Fibroblast of skin of left biceps (primary cell): ENCODE measurements around the gene SLIT1.

Experiments used
- DNase-seq, 2 experiments: peaks; one replicate each; pipeline ENCODE4 v3.0.0-alpha.2; 2013; ENCODE audit warnings: low read depth in 2 of 2

The SLIT1 gene

DNA sequence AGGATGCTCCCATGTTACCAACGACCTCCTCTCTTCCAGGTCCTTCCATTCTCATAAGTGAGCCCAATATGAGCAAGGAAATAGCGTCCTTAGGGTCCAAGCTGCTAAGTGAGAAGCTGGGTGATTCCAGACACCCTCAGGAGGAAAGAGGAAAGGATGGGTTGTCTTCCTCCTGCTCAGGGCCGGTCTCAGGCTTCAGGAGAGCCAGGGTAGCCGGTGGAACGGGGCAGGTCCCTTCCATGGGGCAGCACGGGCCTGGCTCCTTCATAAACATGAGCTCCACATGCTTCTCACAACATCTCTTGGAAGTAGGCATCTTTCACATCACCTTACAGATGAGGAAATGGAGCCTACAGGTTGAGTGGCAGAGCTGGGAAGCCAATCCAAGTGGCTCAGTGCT lies 12.7 kb downstream of the SLIT1 start:
- DNase-seq: no peak

DNA sequence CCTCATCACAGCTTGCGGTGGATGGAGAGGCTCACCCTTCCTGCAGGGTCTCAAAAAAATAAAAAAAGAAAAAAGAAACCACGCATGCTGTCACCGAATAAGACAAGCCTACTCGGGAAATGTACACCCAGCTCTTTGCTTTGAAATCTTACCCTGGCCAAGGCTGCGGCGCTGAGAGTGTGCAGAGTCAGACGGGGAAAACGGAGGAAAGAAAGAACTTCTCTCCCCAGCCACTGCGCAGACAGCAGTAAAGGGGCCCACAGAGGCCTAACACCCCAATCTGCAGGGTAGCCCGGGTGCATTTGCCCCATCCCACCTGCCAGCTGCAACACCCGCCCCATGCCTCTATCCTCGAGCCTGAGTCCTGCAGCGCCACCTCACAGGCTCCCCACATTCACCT lies 14.8 kb downstream of the SLIT1 start:
- DNase-seq: no peak

DNA sequence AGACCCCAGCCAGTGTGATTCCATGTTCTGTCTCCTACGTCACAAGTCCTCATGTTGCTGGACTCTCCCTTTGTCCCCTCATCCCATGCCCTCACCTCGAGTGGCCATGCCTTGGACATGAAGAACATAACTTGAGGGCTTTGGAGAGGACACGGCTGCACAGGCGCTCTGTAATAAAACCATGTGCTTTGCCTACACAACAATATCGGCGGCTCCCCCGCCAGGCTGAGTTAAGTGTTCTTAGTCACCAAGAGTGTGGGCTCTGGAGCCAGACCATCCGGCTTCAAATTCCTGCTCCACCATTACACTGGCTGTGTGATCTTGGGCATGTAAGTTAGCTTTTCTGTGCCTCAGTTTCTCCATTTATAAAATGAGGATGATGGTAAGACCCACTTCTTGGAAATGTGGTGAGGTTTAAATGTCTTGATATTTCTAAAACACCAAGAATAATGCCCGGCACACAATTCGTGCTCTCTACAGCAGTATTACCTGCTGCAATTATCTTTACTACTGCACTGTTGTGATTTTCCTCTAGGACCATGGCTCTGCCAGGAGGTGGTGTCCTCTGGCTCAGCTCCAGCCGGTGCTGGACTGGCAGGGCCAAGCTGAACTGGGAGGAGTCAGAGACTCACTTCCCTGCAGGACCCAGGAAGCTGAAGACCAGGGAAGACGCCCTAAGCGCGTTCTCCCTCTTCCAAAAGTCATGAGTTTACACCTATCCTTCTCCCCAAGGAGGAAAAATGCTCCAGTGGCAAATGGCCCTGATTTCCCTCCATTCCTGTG lies 15.7 kb downstream of the SLIT1 start:
- no peak for DNase-seq

DNA sequence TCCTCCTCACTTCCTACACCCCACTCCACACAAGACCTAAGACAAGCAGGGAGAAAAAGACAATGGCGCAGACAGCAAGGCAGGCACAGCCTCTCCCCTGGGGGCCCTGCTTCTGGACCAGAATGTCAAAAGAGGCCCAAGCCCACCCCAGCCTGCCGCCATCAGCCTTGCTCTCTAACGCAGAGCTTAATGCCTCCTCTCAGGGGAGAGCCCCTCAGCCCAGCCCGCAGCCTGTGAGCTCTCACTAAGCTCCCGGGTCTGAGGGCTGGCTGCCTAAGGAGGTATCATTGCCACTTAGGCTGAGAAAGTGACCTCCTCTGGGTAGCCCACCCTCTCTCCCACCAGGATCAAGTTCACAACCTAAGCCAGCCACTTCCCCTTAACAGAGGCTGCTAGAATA lies 16.7 kb downstream of the SLIT1 start:
- DNase-seq: no peak

DNA sequence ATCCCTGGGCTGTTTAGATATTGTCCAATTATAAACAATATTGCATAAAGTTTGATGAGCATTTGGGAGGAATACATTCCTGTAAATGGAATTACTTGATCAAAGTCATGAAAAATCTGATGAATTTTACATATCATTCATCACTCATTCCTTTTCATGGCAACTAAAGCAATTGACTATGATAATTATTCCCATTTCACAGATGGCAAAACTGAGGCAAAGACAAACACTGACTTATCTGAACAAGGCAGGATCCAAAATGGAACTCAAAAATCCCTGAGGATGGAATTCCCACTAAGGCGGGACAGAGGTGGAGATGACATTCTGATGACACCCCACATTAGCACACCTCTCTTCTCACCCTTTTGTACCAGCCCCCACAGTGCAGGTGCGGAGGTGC lies 17.1 kb downstream of the SLIT1 start:
- DNase-seq: no peak

DNA sequence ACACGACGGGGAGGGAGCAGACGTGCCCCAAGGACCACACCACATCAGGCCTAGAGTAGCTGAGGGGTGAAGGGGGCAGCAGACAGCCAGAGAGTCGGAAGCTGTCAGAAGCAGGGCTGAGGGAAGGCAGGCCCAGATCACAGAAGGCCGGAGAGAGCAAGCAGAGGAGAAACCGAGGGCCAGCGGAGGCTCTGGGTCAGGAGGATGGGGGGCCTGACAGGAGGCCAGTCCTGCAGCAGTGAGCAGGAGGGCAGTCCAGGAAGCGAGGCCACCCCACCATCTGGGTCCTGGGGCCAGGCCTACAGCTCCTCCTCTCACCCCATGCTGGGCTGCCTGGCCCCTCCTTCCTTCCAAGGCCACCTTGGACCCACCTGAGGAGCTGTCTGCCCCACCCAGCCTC lies 20.3 kb downstream of the SLIT1 start:
- DNase-seq: no peak

DNA sequence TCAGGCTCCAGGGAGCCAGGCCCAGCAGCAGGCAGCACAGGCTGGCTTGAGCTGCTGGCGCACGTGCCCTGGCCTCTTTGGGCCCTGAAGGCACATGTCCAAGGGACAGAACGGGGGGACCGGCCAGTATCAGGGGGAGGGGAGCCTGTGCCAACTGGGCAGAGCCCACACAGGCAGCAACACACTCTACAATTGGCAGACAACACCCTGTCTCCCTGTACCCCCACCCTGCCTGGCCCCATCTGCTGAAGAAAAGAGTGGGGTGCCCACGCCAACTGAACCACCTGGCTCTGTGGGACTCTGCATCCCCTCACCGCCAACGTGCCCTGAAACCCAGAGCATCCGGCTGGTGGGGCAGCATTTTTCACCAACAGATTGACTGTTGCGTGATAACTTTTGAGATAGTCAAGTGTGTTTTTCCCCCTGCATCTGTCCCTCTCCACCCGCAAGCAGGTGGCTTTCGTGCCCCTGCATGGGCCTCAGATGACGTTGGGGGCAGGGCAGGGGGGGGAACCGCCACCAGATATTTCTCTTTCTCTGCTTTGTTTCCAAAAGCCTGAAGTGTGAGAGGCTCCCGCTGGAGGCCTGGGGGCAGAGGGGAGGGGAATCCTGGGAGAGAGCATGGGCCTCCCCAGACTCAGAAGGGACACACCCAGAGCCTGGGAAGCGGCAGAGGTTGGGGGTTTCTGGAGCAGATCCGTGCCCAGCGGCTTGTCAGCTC lies 21.8 kb downstream of the SLIT1 start:
- no peak for DNase-seq

DNA sequence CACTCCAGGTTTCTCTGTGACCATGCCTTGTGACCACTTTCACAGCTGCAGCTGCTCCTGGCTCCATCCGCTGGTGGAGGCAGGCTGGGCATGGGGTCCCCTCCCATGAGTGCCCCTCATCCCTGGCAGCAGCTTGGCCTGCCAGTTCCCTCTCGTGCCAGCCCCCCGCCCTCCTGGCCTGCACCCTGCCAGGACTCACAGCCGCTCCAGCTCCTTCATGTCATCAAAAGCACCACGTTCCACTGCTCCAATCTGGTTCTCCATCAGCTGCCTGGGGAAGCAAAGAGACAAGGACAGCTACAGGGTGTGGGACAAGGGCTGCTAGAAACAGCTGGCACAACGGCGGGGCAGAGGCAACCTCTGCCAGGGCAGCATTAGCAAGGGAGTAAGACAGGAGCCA lies 22.6 kb downstream of the SLIT1 start:
- DNase-seq: no peak

DNA sequence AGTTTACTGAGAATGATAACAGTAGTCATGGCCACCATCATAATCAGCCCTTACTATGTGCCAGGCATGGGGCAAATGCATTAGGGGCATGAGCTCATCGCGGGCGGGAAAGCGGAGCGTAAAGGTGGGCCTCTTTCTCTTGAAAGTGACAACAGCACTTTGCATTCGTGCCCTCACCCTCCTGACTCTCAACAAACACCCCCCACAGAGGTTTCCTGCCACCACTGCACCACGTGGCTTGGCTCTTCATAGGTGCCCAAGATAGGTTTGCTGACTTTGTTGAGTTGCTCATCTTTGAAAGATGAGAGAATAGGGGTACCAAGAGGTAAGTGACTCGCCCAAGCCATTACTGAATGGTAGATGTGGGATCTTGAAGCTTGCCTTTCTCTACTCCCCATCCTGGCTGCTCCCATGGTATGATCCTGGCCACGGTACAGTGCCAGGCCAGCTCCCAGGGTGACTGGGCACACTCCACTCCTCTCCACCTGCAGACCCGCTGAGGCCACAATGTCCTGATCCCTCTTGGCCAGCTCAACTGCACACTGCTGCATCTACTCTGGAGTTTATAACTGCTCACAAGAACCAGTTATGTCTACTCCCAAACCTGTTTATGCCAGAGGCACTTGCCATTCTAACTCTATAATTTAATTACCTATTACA lies 26.0 kb downstream of the SLIT1 start:
- no peak for DNase-seq

DNA sequence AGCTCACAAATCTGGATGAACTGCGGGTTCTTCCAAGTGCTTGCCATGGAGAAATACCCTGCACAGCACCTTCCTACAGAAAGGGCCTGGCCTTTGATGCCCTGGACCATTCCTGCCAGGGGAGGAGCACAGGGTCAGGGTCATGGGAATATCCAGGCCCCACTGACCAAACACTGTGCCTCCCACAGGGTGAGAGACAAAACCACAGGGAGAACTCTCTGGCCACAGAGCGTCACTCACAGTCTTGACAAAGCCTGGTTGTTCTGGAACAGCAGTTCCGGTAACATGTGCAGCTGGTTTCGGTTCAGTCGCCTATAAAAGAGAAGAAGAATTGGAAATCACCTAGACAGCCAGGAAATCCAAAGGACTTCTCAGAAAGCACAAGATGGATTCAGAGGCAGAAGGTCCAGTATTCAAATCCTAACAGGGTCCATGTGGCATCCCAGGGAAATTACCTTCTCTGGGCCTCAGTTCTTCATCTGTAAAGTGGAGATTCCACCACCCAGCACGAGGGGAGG lies 28.1 kb downstream of the SLIT1 start:
- DNase-seq: no peak

DNA sequence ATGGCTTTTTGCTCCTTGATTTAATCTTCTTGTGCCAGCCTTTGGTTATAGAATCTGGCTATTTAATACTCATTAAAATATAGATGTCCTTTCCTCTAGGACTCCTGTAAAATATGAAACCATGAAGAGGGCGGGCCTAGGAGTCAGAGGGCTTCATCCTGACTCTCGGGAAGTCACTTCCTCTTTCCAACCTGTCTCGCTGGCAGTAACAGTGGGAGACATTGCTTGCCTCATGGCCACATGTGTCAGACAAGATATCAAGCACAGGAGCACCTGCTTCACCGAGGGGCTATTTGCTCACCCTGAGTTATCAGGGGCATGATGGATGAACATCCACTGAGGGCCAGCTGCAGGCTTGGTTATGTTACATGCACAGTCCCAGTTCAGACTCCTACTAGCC lies 31.0 kb downstream of the SLIT1 start:
- DNase-seq: no peak

DNA sequence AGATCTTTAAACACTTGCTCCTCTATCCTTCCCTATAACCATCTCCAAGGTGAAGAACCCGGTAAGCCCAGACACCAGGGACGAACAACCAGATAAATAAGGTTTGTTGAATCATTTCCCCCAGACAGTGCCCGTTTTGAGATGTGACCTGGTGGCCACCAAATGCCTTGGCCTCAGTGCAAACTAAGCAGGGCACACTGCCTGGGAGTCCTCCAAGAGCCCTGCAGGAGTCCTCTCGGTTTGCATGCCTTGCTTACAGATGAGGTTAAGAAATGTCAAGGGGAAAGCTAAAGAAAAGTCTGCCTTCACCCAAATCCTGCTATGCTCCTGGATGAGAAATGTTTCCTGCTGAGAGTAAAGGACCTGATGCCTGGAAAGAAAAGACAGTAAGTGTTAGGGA lies 31.6 kb downstream of the SLIT1 start:
- DNase-seq: no peak

DNA sequence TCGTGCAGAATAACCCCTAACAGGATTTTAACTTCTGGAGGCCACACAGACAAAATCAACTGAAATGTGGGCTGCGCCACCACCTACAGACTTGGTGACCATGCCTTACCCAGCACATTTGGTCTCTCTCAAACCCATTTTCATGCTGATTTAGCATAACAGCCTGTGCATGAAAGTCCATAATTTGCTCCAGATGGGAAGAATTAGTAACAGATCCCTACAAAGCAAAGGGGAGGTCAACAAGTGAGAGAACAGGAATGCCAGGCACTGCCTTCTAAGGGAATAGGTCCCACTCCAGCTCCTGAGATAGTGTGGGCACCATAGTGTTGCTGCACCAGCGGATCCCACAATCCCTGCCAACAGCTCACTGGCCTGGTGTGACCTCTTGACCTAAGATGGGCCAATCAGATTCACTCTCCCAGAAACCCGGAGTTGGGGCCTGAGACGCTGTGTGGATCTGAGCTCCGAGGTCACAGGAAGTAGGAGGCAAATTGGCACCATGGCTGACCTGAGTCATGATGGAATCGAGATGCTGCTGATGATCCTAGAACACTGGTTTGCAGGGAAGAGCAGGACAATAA lies 32.4 kb downstream of the SLIT1 start:
- DNase-seq: no peak

DNA sequence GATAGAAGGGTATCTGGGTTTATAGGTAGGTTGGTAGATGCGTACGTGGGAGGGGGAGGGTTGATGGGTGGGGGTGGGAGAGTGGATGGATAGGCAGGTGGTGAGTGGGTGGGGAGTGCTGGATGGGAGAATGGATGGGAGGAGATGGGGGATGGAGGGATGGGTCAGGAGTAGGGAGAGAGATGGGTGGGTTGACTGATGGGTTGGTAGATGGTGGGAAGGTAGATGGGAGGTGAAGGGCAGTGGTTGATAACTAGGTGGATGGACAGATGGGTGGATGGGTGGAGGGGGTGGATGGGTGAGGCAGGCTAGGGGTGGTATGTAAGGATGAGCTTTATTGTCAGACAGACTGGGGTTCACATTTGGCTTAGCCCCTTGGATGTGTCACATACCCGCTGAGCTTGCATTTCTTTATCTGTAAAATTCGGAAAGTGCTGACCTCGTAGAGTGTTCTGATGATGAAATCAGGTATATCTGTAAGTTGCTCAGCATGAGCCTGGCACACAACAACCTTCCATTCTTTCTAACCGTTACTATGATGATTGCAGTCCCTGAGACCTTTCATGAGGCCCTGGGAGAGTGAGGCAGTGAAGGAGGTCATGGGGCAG lies 34.3 kb downstream of the SLIT1 start:
- no peak for DNase-seq

DNA sequence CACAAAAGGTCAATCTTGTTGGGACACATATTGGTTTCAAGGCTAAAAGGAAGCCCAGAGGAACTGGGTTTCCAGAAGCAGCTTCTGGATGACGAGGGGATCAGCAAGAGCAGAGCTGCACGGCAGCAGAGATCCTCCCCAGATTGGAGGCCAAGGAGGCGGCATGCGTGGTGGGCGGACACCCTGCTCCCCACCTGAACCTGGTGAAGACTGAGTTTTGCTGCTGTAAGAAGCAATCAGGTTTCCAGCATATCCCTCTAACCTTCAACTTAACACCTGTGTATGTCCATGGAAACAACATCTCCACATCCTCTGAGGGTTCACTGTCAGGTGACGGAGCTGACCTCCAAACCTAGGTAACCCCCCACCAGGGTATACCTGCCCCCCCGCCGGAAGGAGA lies 35.1 kb downstream of the SLIT1 start:
- DNase-seq: no peak

DNA sequence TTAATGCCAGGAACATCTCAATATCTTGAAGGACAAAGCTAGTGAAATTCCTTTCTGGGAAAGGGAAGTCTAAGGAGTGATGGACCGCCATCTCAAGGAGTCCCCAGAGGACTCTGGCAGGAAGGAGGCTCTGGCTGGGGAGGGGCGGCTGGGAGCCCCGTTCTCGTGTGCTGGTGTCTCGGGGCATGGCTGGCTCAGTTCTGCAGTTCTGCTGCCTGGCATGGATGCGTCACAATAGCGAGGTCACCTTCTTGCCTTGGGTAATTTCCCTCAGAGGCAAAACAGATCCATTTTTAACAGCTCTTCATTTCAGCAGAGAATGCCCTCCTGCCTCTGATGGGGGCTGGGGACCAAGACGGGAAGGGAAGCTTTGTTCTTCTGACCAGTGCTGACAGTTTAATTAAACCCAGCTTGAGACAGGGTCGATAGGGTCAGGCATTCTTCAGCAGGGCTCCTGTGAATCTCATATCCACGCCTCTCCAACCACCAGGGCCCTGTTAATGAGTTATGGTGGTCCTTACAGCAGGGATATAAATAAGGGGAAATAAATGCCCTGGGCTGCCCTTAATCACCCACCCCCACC lies 35.7 kb downstream of the SLIT1 start:
- no peak for DNase-seq

DNA sequence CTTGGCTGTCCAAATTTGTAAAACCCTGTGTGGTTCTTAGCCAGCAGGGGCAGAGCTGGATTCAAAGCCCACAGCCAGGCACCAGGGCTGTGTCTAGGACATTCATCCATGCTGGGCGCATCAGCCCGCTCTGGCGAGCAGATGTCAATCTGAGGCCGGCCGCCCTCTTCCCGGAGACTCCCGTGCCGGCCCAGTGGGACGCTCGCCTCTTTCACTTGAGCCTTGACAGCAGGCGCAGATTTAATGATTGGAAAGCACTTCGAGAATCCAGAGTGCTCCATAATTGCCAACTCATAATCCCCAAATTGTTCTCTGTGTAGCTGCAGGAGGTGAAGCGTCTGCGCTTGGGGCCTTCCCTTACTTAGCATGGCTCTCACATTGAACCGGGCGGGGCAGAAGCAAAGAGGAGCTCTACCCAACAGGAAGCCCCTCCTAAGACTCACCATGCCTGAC lies 36.7 kb downstream of the SLIT1 start:
- no peak for DNase-seq

DNA sequence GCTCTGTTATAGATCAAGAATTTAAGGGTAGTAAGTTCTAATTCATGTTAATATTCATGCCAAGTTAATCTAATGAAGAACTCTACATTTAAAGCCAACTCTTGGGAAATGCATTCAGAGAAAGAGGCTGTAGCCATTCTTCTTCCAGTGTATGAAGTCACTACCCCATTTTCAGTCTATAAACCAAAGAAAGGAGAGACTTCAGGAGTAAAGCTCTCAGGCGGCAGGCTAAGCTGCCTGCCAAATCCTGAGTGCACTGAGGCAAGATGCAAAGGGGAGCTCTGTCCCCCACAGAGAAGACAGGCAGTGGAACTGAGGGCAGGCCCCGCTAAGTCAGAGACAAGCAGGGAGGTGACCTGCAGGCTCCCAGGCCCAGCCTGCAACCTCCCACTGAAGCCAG lies 41.5 kb downstream of the SLIT1 start:
- DNase-seq: no peak

DNA sequence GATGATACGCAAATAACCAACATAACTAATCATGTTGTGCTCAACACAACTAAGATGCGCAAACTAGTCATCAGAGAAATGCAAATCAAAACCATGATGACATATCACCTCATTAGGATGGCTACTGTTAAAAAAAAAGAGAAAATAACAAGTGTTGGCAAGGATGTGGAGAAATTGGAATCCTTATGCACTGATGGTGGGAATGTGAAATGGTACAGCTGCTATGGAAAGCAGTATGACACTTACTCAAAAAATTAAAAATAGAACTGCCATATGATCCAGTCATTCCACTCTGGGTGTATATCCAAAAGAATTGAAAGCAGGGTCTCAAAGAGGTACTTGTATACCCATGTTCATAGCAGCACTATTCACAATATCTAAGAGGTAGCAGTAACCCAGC lies 42.9 kb downstream of the SLIT1 start:
- no peak for DNase-seq

DNA sequence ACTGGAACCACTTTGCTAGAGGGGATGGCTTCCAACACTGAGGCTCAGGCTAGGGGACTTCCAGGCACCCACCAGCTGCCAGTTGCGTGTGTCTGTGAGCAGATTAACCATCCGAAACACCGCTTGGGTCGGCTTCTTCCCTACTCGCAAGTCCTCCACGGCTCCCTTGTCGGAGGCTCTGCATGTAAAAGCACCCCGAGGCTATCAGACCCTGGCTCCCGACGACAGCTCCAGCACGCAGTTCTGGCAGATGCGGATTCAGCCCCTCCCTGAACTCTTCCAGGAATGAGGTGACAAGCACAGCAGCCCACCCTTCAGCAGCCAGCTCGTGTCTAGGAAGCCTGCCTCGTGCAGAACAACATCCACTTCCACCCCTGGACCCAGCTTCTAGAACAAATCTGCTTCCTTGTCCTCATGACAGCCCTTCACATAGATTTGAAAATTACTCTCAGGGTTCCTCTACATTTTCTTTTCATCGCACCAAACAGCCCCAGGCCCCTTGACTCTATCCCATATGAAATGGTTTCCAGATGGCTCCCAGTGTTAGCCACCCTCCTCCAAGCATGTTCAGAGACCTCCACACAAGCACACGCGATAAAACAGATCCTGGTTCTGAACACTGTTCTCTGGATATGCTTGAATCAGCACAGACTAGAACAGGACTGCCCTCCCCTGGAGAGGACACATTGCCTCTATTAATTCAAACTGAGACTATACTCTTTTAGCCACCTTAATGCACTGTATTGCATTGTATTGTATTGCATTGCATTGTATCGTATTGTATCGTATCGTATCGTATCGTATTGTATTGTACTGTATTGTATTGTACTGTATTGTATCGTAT lies 44.6 kb downstream of the SLIT1 start:
- no peak for DNase-seq
